ENCODE results near the gene RNF144A. TPM values are rescaled to one million over a fixed set of nuclear protein-coding genes. Genes with fewer than 3 reads are reported as not detected.

RNF144A gene
- total and polyA plus RNA-seq, 2 donors (not counting 1 experiment from before 2014, with no cell fraction given): 0.17 to 0.24 TPM

GRCh38 chr2:6993229-6993640 lies 76.0 kb downstream of the RNF144A start:
- no peak overlapping the region for H3K4me2 ChIP-seq (ENCODE audit: extremely low read depth, insufficient read depth, low read length)
- H3K79me2 ChIP-seq (ENCODE audit: control insufficient read depth, insufficient read depth, low read length): no peaks in the 10 kb centered on the region
- H3K4me3 ChIP-seq (replicated peaks in 1 of 4; ENCODE audit: control extremely low read depth in 1 of 4, insufficient read depth in 1 of 4, low read depth in 3 of 4, low read length in 4 of 4): no peak overlapping the region
- TF ChIP-seq EZH2 (IDR thresholded peaks at IDR 0.05; ENCODE audit: low read length, missing control alignments): no peak
- TF ChIP-seq CTCF (conservative IDR thresholded peaks at IDR 0.05 in 1 of 2, IDR thresholded peaks at IDR 0.05 in 1 of 2; ENCODE audit: low read depth in 1 of 2, low read length in 2 of 2): no peak
- H3K27ac ChIP-seq (ENCODE audit: insufficient read depth, low read length): no peak overlapping the region
- no peaks in the 10 kb centered on the region for H3K36me3 ChIP-seq (ENCODE audit: control insufficient read depth, insufficient read depth, low read length)
- H3K9me3 ChIP-seq (ENCODE audit: control insufficient read depth, insufficient read depth, low read depth, low read length): no peaks in the 10 kb centered on the region
- H3K4me1 ChIP-seq (ENCODE audit: control insufficient read depth, extremely low read depth, insufficient read depth, low read length): no peaks in the 10 kb centered on the region
- H3K27me3 ChIP-seq (ENCODE audit: control insufficient read depth, insufficient read depth, low read length): no peaks in the 10 kb centered on the region
- no peak overlapping the region for H2AFZ ChIP-seq (ENCODE audit: low read length)
- H4K20me1 ChIP-seq (ENCODE audit: control insufficient read depth, extremely low read depth, insufficient read depth, low read length): no peaks in the 10 kb centered on the region
- DNase-seq (ENCODE audit: low read depth in 2 of 2): no peak
- H3K9ac ChIP-seq (ENCODE audit: insufficient read depth, low read length): no peak overlapping the region

GRCh38 chr2:6993936-6994335 lies 76.7 kb downstream of the RNF144A start:
- Histone ChIP-seq H3K4me1 (ENCODE audit: control insufficient read depth, extremely low read depth, insufficient read depth, low read length) (no peaks in the 10 kb centered on the region), H4K20me1 (ENCODE audit: control insufficient read depth, extremely low read depth, insufficient read depth, low read length) (no peaks in the 10 kb centered on the region), H3K4me3 (replicated peaks in 1 of 4; ENCODE audit: control extremely low read depth in 1 of 4, insufficient read depth in 1 of 4, low read depth in 3 of 4, low read length in 4 of 4) (no peak overlapping the region)

GRCh38 chr2:6994536-6995128 lies 77.4 kb downstream of the RNF144A start:
- H3K4me1 ChIP-seq (ENCODE audit: control insufficient read depth, extremely low read depth, insufficient read depth, low read length): no peaks in the 10 kb centered on the region
- no peak overlapping the region for H3K9ac ChIP-seq (ENCODE audit: insufficient read depth, low read length)
- H3K79me2 ChIP-seq (ENCODE audit: control insufficient read depth, insufficient read depth, low read length): no peaks in the 10 kb centered on the region
- no peaks in the 10 kb centered on the region for H4K20me1 ChIP-seq (ENCODE audit: control insufficient read depth, extremely low read depth, insufficient read depth, low read length)
- TF ChIP-seq CTCF (conservative IDR thresholded peaks at IDR 0.05 in 1 of 2, IDR thresholded peaks at IDR 0.05 in 1 of 2; ENCODE audit: low read depth in 1 of 2, low read length in 2 of 2): no peak
- TF ChIP-seq EZH2 (IDR thresholded peaks at IDR 0.05; ENCODE audit: low read length, missing control alignments): no peak
- no peak for DNase-seq (ENCODE audit: low read depth in 2 of 2)
- no peaks in the 10 kb centered on the region for H3K9me3 ChIP-seq (ENCODE audit: control insufficient read depth, insufficient read depth, low read depth, low read length)
- no peak overlapping the region for H3K27ac ChIP-seq (ENCODE audit: insufficient read depth, low read length)
- no peak overlapping the region for H2AFZ ChIP-seq (ENCODE audit: low read length)
- H3K27me3 ChIP-seq (ENCODE audit: control insufficient read depth, insufficient read depth, low read length): no peaks in the 10 kb centered on the region
- H3K36me3 ChIP-seq (ENCODE audit: control insufficient read depth, insufficient read depth, low read length): no peaks in the 10 kb centered on the region
- H3K4me2 ChIP-seq (ENCODE audit: extremely low read depth, insufficient read depth, low read length): no peak overlapping the region
- no peak overlapping the region for H3K4me3 ChIP-seq (replicated peaks in 1 of 4; ENCODE audit: control extremely low read depth in 1 of 4, insufficient read depth in 1 of 4, low read depth in 3 of 4, low read length in 4 of 4)

More at GRCh38 chr2:6993936-6994335, 76.7 kb downstream of the RNF144A start:
- no peaks in the 10 kb centered on the region for H3K27me3 ChIP-seq (ENCODE audit: control insufficient read depth, insufficient read depth, low read length)
- H3K36me3 ChIP-seq (ENCODE audit: control insufficient read depth, insufficient read depth, low read length): no peaks in the 10 kb centered on the region
- no peak for TF ChIP-seq CTCF (conservative IDR thresholded peaks at IDR 0.05 in 1 of 2, IDR thresholded peaks at IDR 0.05 in 1 of 2; ENCODE audit: low read depth in 1 of 2, low read length in 2 of 2)
- no peak for TF ChIP-seq EZH2 (IDR thresholded peaks at IDR 0.05; ENCODE audit: low read length, missing control alignments)
- H3K27ac ChIP-seq (ENCODE audit: insufficient read depth, low read length): no peak overlapping the region
- H3K79me2 ChIP-seq (ENCODE audit: control insufficient read depth, insufficient read depth, low read length): no peaks in the 10 kb centered on the region
- H3K9ac ChIP-seq (ENCODE audit: insufficient read depth, low read length): no peak overlapping the region
- no peaks in the 10 kb centered on the region for H3K9me3 ChIP-seq (ENCODE audit: control insufficient read depth, insufficient read depth, low read depth, low read length)
- no peak overlapping the region for H3K4me2 ChIP-seq (ENCODE audit: extremely low read depth, insufficient read depth, low read length)
- H2AFZ ChIP-seq (ENCODE audit: low read length): no peak overlapping the region
- DNase-seq (ENCODE audit: low read depth in 2 of 2): no peak
